NOMO-1 (cell line): ENCODE results near the gene MYLK.
"Not testable (repeated sequence)": the region's sequence is repeated elsewhere in the genome, so short reads cannot be mapped to it uniquely, and the experiment has no call there.

Experiments
- DNase-seq, 2 experiments: peaks; one replicate each; lab custom pipeline; 2025; ENCODE audit not compliant: unreplicated experiment in 2 of 2; lab: John Stamatoyannopoulos, UW

MYLK gene

DNA sequence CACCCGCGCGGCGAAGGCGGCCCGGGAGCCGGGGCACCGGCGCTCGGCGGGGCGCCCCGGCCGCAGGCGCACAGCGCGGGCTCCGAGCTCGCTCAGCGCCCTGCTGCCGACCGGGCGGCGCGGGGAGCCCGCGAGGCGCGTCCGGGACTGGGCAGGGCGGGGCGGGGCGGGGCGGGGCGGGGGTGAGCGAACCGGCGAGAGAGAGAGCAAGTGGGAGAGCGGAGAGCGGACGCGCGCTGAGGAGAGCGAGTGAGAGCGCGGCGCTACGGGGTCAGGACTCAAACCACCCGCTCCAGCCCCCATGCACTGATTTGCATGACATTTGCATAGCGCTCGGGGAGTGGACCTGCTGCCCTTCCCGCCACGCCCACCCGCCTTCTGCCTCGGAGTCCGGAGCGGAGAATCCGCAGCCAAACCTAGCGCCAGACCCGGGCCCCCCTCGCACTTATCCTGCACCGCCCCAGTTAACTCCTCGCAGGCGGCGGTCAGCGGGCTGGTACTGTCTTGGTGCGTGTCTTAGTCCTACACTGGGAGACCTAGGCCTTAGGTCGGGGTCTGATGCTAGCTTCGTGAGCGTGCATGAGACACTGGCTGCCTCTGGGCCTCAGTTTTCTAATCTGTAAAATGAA, at the start of gene MYLK:
Gene MYLK, minus strand, starts transcription at position 130 of the 629 bp plus-strand sequence. CDS start 90,491 bp downstream, outside the sequence.
- peak; percentile 48 to 58 for DNase-seq

GRCh38 chr3:123930445-123930844, 46.3 kb upstream of the MYLK start:
- DNase-seq: no peak

DNA sequence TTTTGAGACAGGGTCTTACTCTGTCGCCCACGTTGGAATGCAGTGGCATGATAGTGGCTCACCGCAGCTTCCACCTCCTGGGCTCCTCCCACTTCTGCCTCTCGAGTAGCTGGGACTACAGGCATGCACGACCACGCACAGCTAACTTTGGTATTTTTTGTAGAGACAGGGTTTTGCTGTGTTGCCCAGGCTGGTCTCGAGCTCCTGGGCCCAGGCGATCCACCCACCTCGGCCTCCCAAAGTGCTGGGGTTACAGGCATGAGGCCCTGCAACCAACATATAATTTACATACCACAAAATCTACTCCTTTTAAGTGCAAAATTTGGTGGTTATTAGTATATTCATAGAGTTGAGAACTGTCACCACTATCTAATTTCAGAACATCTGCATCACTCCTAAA, 45.2 kb upstream of the MYLK start:
- no peak for DNase-seq

- no peak for DNase-seq
These were observed 42.3 kb upstream of the MYLK start for GRCh38 chr3:123926396-123926795.

DNA sequence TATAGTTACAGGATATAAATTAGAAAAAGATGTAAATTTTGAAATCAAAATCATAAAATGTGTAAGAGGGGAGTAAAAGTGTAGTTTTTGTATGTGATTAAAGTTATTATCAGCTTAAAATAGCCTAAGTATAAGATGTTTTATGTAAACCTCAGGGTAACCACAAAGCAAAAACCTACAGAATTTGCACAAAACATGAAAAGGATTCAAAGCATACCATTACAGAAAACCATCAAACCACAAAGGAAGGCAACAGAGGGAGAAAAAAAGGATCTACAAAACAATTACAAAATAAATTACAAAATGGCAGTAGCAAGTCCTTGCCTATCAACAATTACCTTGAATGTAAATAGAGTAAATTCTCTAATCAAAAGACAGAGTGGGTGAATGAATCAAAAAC, 36.7 kb upstream of the MYLK start:
- no peak for DNase-seq

DNA sequence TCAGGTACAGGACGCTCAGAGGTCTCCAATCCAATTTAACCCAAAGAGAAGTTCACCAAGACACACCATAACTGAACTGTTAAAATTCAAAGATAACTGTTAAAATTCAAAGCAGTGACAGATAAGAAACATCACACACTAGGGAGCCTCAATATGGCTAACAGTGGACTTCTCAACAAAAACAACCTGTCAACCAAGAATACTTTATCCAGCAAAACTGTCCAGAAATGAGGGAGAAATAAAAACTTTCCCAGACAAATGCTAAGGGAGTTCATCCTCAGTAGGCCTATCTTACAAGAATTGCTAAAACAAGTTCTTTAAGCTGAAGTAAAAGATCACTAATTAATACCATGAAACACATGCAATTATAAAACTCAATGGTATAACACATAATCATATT, 36.3 kb upstream of the MYLK start:
- DNase-seq: no peak

DNA sequence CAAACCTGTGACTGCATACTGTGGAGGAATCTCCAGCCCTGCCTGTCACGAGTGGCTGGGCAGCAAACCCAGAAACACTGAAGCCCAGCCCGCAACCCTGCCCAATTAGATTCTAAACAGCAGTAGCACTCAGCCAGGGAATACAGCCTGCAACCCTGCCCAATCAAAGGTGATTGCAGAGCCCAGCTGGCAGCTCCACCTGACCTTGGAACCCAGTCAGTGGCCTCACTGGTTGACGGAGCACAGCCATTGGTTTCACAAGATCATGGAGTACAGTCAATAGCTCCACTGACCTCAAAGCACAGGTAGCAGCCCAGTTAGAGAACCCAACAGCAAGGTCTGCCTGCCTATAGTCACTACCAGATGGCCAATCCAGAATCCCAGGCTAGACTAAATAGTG, 35.2 kb upstream of the MYLK start:
- DNase-seq: no peak

DNA sequence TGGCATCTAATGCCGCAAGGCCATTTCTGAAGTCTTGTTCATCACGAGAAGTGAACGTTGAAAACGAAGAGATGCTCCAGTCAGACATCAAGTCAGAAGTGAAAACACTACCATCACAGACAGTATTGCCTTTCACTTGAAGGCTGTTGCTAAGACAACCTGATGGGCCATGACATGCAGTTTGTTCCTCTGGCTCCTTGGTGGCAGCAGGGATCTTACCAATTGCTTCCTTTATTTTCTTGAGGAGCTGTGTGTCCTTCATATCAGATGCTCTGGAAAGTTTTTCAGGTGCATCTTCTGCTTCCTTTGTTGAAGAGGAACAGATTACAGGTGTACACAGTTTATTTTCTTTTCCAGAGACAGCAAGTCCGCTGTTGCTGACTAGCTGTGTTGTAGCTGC, 30.7 kb upstream of the MYLK start:
- no peak for DNase-seq

DNA sequence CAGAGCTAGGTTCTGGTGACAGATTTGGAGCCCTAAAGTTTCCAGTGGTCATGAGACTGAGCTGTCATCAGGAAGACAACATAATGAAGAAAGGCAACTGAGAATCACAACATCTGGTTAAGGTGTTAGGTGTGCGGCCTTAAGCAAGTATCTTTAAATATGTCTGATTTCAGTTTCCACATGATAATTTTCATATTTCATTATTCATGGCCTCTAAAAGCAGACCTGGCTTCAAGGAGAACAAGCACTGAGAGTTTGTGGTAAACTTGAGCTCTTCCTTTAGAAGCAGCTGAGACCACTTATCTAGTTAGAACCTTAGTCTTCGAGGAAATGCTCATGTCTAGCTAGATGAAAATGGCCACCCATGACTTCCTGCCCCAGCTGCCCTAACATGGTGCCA, 25.7 kb upstream of the MYLK start:
- no peak for DNase-seq

DNA sequence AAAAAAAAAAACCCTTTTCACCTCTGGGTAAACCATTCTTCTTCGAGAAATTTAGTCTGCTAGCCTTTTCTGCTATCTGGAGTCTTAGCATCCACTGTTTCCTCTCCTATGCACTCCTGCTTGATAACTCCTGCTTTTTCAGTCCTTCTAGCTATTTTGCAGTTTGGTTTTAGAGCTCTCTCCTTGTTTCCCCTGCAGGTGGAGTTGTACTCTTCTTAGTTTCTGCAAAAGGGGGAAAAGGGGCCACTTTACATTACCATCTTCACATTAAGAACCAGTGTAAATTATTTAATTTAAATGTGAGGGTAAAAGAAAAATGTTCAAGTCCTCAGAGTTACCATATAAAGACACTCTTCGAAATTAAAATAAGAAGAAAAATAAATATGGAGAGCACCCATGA, 23.6 kb upstream of the MYLK start:
- DNase-seq: no peak

DNA sequence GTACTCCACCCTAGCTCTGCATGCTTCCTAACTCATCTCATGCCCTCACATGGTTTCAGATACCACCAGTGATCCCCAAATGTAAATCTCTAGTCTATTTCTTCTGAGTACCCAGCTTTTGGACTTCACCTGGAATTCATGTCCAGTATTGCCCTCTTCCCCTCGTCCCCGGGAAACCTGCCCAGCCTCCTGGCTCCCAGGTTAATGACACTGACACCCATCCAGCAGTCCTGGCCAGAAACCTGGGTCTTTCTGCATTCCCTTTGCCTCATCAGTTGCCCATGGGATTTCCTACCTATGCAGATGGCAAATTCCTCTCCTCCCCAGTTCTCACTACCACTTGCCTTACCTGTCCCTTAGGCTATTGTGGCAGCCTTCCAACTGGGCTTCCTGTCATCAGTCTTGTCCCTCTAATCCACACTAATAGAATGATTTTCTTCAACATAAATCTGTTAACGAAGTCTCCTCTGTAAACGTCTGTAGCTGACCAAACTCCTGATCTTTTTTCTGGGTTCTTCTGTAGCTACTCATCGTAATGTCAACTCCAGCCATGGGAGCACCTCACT, 15.3 kb upstream of the MYLK start:
- DNase-seq: no peak

- DNase-seq: no peak
These were observed 8.9 kb upstream of the MYLK start for GRCh38 chr3:123893012-123893411.

DNA sequence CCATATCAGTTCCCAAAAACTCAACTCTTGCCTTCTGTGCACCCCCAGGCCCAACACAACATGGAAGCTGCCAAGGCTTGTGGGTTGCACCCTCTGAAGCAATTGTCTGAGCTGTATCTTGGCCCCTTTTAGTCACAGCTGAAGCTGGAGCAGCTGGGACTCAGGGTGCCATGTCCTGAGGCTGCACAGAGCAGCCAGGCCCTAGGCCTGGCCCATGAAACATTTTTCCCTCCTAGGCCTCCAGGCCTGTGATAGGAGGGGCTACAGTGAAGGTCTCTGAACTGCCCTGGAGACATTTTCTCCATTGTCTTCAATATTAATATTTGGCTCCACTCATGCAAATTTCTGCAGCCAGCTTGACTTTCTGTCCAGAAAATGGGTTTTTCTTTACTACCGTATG, 8.1 kb upstream of the MYLK start:
- DNase-seq: no peak

DNA sequence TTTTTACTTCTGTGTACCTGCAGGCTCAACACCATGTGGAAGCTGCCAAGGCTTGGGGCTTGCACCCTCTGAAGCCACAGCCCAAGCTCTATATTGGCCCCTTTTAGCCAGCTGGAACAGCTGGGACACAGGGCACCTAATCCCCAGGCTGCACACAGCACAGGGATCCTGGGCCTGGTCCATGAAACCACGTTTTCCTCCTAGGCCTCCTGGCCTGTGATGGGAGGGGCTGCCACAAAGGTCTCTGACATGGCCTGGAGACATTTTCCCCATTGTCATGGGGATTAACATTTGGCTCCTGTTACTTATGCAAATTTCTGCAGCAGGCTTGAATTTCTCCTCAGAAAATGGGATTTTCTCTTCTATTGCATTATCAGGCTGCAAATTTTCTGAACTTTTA, 6.9 kb upstream of the MYLK start:
- DNase-seq: not testable (repeated sequence)

DNA sequence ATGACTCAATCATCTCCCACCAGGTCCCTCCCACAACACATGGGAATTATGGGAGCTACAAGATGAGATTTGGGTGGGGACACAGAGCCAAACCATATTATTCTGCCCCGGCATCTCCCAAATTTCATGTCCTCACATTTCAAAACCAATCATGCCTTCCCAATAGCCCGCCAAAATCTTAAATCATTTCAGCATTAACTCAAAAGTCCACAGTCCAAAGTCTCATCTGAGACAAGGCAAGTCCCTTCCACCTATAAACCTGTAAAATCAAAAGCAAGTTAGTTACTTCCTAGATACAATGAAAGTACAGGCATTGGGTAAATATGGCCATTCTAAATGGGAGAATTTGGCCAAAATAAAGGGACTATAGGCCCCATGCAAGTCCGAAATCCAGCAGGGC, 6.0 kb upstream of the MYLK start:
- DNase-seq: not testable (repeated sequence)

DNA sequence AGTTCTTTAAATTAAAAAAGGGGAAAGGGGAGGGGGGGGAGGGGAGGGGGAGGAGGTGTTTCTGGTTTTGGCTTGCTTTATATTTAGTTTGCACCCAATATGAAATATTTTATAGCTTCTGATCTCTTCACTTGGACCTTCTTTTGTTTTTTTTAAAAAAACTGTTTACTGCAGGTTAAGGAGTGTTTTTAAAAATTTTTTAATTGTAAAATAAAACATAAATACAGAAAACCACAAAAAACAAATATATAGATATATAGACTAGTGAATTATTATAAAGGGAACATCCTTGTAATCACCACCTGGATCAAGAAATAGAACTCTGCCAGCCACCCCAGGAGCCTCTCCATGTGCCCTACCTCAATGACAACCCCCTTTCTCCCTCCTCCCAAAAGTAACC, 861 bp upstream of the MYLK start:
- DNase-seq: no peak

DNA sequence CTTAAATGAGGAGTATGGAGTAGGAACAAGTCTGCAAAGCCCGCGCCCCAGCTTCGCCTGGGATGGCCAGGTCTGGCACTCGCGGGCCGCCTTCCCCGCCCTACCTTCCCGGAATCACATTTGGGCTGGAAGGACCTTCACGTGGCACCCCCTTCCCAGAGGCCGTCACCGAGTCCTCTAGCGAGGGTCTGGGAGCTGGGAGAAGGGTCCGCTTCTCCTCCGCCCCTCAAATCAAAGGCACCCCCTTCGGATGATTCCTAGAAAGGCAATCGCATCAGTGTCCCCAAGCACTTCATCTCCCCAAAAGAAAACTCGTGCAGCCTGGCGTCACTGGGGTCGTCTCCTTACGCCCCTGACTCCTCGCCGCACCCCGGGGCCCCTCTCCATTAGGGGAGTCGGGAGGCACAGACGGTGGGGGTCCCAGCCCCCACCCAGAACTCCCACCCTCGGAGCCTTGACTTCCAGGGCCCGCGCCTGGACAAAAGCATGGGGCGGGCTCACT, 380 bp downstream of the MYLK start:
- no peak for DNase-seq

DNA sequence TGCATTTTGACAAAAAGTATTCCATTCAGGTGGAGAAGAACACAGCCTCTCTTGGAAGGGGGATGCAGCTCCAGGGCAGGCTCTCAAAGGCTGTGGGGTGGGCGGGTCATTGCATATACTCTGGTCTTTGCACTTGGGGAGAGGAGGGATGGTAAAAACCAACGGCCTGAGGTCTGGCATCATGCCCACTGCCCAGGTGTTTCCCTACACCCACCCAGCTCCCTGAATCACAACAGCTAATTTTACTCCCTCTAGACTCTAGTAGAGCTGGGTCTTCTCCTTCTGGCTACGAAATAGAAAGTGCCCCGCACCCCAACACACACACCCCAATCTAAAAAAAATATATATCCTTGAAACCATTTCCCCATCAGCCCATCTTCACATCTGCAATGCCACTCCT, 1.0 kb downstream of the MYLK start:
- DNase-seq: no peak

DNA sequence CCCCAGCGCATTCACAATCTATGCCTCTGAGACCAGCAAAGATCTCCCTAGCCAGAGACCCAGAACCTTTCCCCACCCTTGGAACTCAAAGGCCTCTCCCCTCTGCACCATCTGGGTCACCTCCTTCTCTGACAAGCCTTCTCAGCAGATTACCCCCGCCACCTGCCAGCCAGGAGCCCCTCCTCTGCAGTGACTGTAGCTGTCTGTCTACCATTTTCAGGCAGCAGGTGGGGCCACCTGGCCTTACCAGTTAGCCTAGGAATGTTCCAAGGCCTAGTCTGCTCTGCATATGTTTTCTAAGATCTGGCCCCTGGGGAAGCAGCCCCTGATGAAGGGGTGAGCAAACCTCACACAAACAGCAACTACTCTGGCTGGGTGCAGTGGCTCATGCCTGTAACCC, 2.4 kb downstream of the MYLK start:
- DNase-seq: no peak

GRCh38 chr3:123880998-123881561, 3.1 kb downstream of the MYLK start:
- no peak for DNase-seq

DNA sequence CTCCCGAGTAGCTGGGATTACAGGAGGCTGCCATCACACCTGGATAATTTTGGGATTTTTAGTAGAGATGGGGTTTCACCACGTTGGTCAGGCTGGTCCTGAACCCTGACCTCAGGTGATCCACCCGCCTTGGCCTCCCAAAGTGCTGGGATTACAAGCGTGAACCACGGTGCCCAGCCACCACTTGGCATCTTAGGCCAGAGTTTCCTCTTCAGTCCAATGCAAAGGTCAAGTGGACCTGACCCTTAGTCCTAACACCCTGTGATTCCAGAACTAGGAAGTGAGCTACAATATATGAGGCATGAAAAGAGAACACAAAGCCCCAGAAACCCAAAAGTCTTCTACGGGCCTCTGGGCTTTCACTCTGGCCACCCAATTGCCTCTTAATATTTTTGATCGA, 5.3 kb downstream of the MYLK start:
- no peak for DNase-seq

- no peak for DNase-seq
These were observed 6.2 kb downstream of the MYLK start for GRCh38 chr3:123877965-123878364.
